Measurements from ENCODE around the gene EFNB3.

The EFNB3 gene

GRCh38 chr17:7756968-7757367 lies 52.0 kb downstream of the EFNB3 start:
- Histone ChIP-seq H3K4me3 (ENCODE audit: low read length, poor library complexity, severe bottlenecking) (no peak overlapping the region), H3K36me3 (ENCODE audit: insufficient read depth, low read length) (no peaks in the 10 kb centered on the region), H3K79me2 (ENCODE audit: insufficient read depth, low read length) (no peaks in the 10 kb centered on the region), H3K4me2 (ENCODE audit: low read depth, low read length, poor library complexity, severe bottlenecking) (no peak overlapping the region), H3K27me3 (ENCODE audit: insufficient read depth, low read length, poor library complexity, severe bottlenecking) (no peaks in the 10 kb centered on the region), H3K9ac (ENCODE audit: low read depth, low read length, poor library complexity, severe bottlenecking) (no peak overlapping the region), H4K20me1 (ENCODE audit: insufficient read depth, low read length, poor library complexity, severe bottlenecking) (no peaks in the 10 kb centered on the region), H3K4me1 (ENCODE audit: insufficient read depth, low read length, poor library complexity, severe bottlenecking) (no peaks in the 10 kb centered on the region), H3F3A (ENCODE audit: low read depth) (no peaks in the 10 kb centered on the region), H3K9me3 (ENCODE audit: insufficient read depth, low read depth, low read length) (no peaks in the 10 kb centered on the region), H2AFZ (ENCODE audit: low read length) (no peak overlapping the region), H3K9me2 (replicated peaks; ENCODE audit: low read depth, low read length) (no peaks in the 10 kb centered on the region)
- TF ChIP-seq CTCF (conservative IDR thresholded peaks at IDR 0.05; ENCODE audit: low read length), result no peak
- TF ChIP-seq EZH2phosphoT487 (IDR thresholded peaks at IDR 0.05; ENCODE audit: borderline replicate concordance), result no peak

All from Loucy (cell line).